GM23338 (cell line): ENCODE measurements around the gene MAFB. TPM values are rescaled to one million over a fixed set of nuclear protein-coding genes. Genes with fewer than 3 reads are reported as not detected.

Experiments
- ATAC-seq: fragments of 200-7000 bp; cut with Tn5 transposase; 3 replicates; pipeline ENCODE4 v1.9.1; 2020
- DNase-seq: peaks from one replicate; pipeline ENCODE4 v3.0.0-alpha.2; 2015; ENCODE audit warnings: low spot score
- H2AFZ ChIP-seq: fragments of 200-600 bp; sonication (generic); 2 replicates; pipeline ENCODE4 v1.8.0; 2016; ENCODE audit warnings: antibody characterized with exemption, mild to moderate bottlenecking, moderate library complexity
- H3F3A ChIP-seq: fragments of 200-600 bp; sonication (generic); replicated peaks from 2 replicates; pipeline ENCODE4 v1.8.0; 2017; ENCODE audit warnings: antibody characterized with exemption, mixed run types, low read depth
- H3K27ac ChIP-seq: fragments of 200-600 bp; sonication (generic); 2 replicates; pipeline ENCODE4 v1.6.1; 2016; ENCODE audit warnings: low read depth
- H3K27me3 ChIP-seq: fragments of 200-600 bp; sonication (generic); 2 replicates; pipeline ENCODE4 v1.8.0; 2016; ENCODE audit warnings: mild to moderate bottlenecking, mixed run types, moderate library complexity; ENCODE audit not compliant: insufficient read depth
- H3K36me3 ChIP-seq: fragments of 200-600 bp; sonication (generic); 2 replicates; pipeline ENCODE4 v1.8.0; 2016; ENCODE audit warnings: mild to moderate bottlenecking; ENCODE audit not compliant: insufficient read depth
- H3K4me1 ChIP-seq: fragments of 200-600 bp; sonication (generic); 2 replicates; pipeline ENCODE4 v1.8.0; 2016; ENCODE audit warnings: mild to moderate bottlenecking, moderate library complexity; ENCODE audit not compliant: insufficient read depth
- H3K4me2 ChIP-seq: fragments of 200-600 bp; sonication (generic); 2 replicates; pipeline ENCODE4 v1.7.1; 2017; ENCODE audit warnings: mixed run types
- H3K4me3 ChIP-seq: fragments of 200-600 bp; sonication (generic); 2 replicates; pipeline ENCODE4 v1.6.1; 2016; ENCODE audit warnings: mixed run types
- H3K79me2 ChIP-seq: fragments of 200-600 bp; sonication (generic); replicated peaks from 2 replicates; pipeline ENCODE4 v1.8.0; 2017; ENCODE audit warnings: mild to moderate bottlenecking; ENCODE audit not compliant: insufficient read depth
- H3K9me2 ChIP-seq: fragments of 200-600 bp; sonication (generic); 2 replicates; pipeline ENCODE4 v1.8.0; 2017; ENCODE audit not compliant: insufficient read depth
- H4K20me1 ChIP-seq: fragments of 200-600 bp; sonication (generic); replicated peaks from 2 replicates; pipeline ENCODE4 v1.8.0; 2017; ENCODE audit warnings: mild to moderate bottlenecking; ENCODE audit not compliant: insufficient read depth
- H3K27ac Mint-ChIP-seq: 2 replicates; pipeline ENCODE4 v1.8.0; 2020; ENCODE audit warnings: inconsistent platforms, mild to moderate bottlenecking, moderate library complexity, mixed read lengths
- H3K27me3 Mint-ChIP-seq: 3 replicates; pipeline ENCODE4 v1.8.0; 2022; ENCODE audit warnings: low read depth, mild to moderate bottlenecking, moderate library complexity, mixed read lengths, inconsistent platforms; ENCODE audit not compliant: insufficient read depth, poor library complexity
- H3K36me3 Mint-ChIP-seq: 3 replicates; pipeline ENCODE4 v1.8.0; 2021; ENCODE audit warnings: low read depth, mild to moderate bottlenecking, inconsistent platforms, moderate library complexity, mixed read lengths
- H3K4me1 Mint-ChIP-seq: 3 replicates; pipeline ENCODE4 v1.8.0; 2020; ENCODE audit warnings: mild to moderate bottlenecking, inconsistent platforms, mixed read lengths
- H3K4me3 Mint-ChIP-seq: 3 replicates; pipeline ENCODE4 v1.8.0; 2021; ENCODE audit warnings: moderate library complexity, mild to moderate bottlenecking, inconsistent platforms, mixed read lengths
- H3K9me3 Mint-ChIP-seq: 3 replicates; pipeline ENCODE4 v1.8.0; 2020; ENCODE audit warnings: moderate library complexity, mild to moderate bottlenecking, inconsistent platforms, mixed read lengths
- EZH2 ChIP-seq: fragments of 200-600 bp; sonication (generic); IDR thresholded peaks from one replicate; pipeline ENCODE4 v1.8.0; 2017; ENCODE audit warnings: antibody characterized with exemption, mild to moderate bottlenecking, low read depth; ENCODE audit not compliant: unreplicated experiment
- EZH2phosphoT487 ChIP-seq: fragments of 200-600 bp; sonication (generic); IDR thresholded peaks from one replicate; pipeline ENCODE4 v1.8.1; 2018; ENCODE audit warnings: antibody characterized with exemption; ENCODE audit not compliant: unreplicated experiment
- JUNB ChIP-seq: IDR thresholded peaks from one replicate; pipeline ENCODE4 v1.6.1; 2016; ENCODE audit warnings: antibody characterized with exemption; ENCODE audit not compliant: unreplicated experiment
- POLR2AphosphoS5 ChIP-seq: IDR thresholded peaks from 2 replicates; pipeline ENCODE4 v1.6.1; 2016; ENCODE audit warnings: antibody characterized with exemption, low read depth
- ZNF331 ChIP-seq: fragments of 250-450 bp; sonication (Bioruptor Pico); IDR thresholded peaks from 2 replicates; pipeline ENCODE4 v1.5.0; 2020; ENCODE audit warnings: low read depth, mild to moderate bottlenecking, moderate library complexity
- polyA plus RNA-seq: library from polyadenylated mRNA; unstranded; fragments of >200 nt; fragmentation: Nextera tagmentation; extraction: Ambion mirVana; gene quantifications from 2 replicates; pipeline ENCODE4 v1.2.1, GENCODE V29; 2016
- total RNA-seq: library from RNA; depleted of rRNA; stranded (reverse); fragments of >200 nt; shearing (Covaris generic); gene quantifications from 2 replicates; pipeline ENCODE4 v1.2.3, GENCODE V29; 2014
- TF ChIP-seq, protein P1 (sequence below): fragments of 250-450 bp; sonication (Bioruptor Pico); IDR thresholded peaks from 2 replicates; pipeline ENCODE4 v1.5.0; 2020; ENCODE audit warnings: mild to moderate bottlenecking, moderate library complexity
- TF ChIP-seq, protein P2 (sequence below), 2 experiments: fragments of 200-600 bp in 1 of 2; sonication (generic) in 1 of 2; conservative IDR thresholded peaks; 2 replicates each; pipeline versions ENCODE4 v1.5.1 to v1.6.1; 2016 to 2017; ENCODE audit warnings: antibody characterized with exemption in 2 of 2, low read depth in 2 of 2, mild to moderate bottlenecking in 2 of 2, moderate library complexity in 1 of 2

MAFB gene
- total and polyA plus RNA-seq, 2 experiments from 2014 or later = 1.6 to 2.3 TPM

GRCh38 chr20:40727960-40728359 lies 38.9 kb upstream of the MAFB start:
- Histone ChIP-seq H3K27me3 (no peaks in the 10 kb centered on the region), H3K79me2 (no peaks in the 10 kb centered on the region), H2AFZ (no peak overlapping the region), H3K27ac (no peak overlapping the region), H3K4me3 (no peak overlapping the region), H3K9me2 (no peaks in the 10 kb centered on the region), H3F3A (no peaks in the 10 kb centered on the region), H3K36me3 (no peaks in the 10 kb centered on the region), H3K4me1 (no peaks in the 10 kb centered on the region), H4K20me1 (no peaks in the 10 kb centered on the region), H3K4me2 (no peak overlapping the region)
- Mint-ChIP-seq H3K4me3 (no peak overlapping the region), H3K27me3 (no peaks in the 10 kb centered on the region), H3K9me3 (peaks cover 7% of the 10 kb centered on the region; the same call in 2 of the 3 replicates), H3K36me3 (no peaks in the 10 kb centered on the region; the same call in 2 of the 3 replicates), H3K27ac (no peak overlapping the region), H3K4me1 (no peaks in the 10 kb centered on the region)
- no peak for TF ChIP-seq EZH2phosphoT487
- no peak for TF ChIP-seq JUNB
- no peak for TF ChIP-seq POLR2AphosphoS5
- TF ChIP-seq, protein P1, sequence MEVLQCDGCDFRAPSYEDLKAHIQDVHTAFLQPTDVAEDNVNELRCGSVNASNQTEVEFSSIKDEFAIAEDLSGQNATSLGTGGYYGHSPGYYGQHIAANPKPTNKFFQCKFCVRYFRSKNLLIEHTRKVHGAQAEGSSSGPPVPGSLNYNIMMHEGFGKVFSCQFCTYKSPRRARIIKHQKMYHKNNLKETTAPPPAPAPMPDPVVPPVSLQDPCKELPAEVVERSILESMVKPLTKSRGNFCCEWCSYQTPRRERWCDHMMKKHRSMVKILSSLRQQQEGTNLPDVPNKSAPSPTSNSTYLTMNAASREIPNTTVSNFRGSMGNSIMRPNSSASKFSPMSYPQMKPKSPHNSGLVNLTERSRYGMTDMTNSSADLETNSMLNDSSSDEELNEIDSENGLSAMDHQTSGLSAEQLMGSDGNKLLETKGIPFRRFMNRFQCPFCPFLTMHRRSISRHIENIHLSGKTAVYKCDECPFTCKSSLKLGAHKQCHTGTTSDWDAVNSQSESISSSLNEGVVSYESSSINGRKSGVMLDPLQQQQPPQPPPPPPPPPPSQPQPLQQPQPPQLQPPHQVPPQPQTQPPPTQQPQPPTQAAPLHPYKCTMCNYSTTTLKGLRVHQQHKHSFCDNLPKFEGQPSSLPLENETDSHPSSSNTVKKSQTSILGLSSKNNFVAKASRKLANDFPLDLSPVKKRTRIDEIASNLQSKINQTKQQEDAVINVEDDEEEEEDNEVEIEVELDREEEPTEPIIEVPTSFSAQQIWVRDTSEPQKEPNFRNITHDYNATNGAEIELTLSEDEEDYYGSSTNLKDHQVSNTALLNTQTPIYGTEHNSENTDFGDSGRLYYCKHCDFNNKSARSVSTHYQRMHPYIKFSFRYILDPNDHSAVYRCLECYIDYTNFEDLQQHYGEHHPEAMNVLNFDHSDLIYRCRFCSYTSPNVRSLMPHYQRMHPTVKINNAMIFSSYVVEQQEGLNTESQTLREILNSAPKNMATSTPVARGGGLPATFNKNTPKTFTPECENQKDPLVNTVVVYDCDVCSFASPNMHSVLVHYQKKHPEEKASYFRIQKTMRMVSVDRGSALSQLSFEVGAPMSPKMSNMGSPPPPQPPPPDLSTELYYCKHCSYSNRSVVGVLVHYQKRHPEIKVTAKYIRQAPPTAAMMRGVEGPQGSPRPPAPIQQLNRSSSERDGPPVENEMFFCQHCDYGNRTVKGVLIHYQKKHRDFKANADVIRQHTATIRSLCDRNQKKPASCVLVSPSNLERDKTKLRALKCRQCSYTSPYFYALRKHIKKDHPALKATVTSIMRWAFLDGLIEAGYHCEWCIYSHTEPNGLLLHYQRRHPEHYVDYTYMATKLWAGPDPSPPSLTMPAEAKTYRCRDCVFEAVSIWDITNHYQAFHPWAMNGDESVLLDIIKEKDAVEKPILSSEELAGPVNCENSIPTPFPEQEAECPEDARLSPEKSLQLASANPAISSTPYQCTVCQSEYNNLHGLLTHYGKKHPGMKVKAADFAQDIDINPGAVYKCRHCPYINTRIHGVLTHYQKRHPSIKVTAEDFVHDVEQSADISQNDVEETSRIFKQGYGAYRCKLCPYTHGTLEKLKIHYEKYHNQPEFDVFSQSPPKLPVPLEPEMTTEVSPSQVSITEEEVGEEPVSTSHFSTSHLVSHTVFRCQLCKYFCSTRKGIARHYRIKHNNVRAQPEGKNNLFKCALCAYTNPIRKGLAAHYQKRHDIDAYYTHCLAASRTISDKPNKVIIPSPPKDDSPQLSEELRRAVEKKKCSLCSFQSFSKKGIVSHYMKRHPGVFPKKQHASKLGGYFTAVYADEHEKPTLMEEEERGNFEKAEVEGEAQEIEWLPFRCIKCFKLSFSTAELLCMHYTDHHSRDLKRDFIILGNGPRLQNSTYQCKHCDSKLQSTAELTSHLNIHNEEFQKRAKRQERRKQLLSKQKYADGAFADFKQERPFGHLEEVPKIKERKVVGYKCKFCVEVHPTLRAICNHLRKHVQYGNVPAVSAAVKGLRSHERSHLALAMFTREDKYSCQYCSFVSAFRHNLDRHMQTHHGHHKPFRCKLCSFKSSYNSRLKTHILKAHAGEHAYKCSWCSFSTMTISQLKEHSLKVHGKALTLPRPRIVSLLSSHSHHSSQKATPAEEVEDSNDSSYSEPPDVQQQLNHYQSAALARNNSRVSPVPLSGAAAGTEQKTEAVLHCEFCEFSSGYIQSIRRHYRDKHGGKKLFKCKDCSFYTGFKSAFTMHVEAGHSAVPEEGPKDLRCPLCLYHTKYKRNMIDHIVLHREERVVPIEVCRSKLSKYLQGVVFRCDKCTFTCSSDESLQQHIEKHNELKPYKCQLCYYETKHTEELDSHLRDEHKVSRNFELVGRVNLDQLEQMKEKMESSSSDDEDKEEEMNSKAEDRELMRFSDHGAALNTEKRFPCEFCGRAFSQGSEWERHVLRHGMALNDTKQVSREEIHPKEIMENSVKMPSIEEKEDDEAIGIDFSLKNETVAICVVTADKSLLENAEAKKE (CRISPR knock-in tag) = no peak
- TF ChIP-seq EZH2 = no peak
- TF ChIP-seq, protein P2, sequence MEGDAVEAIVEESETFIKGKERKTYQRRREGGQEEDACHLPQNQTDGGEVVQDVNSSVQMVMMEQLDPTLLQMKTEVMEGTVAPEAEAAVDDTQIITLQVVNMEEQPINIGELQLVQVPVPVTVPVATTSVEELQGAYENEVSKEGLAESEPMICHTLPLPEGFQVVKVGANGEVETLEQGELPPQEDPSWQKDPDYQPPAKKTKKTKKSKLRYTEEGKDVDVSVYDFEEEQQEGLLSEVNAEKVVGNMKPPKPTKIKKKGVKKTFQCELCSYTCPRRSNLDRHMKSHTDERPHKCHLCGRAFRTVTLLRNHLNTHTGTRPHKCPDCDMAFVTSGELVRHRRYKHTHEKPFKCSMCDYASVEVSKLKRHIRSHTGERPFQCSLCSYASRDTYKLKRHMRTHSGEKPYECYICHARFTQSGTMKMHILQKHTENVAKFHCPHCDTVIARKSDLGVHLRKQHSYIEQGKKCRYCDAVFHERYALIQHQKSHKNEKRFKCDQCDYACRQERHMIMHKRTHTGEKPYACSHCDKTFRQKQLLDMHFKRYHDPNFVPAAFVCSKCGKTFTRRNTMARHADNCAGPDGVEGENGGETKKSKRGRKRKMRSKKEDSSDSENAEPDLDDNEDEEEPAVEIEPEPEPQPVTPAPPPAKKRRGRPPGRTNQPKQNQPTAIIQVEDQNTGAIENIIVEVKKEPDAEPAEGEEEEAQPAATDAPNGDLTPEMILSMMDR (conservative IDR thresholded peaks at IDR 0.05; ENCODE audit: low read depth in 2 of 2) = no peak
- TF ChIP-seq ZNF331 (CRISPR knock-in tag) = no peak
- ATAC-seq (no peak), DNase-seq (no peak)
